Fibroblast of the aortic adventitia (primary cell): Measurements from ENCODE around the gene BAHCC1. TPM values are rescaled to one million over a fixed set of nuclear protein-coding genes. Genes with fewer than 3 reads are reported as not detected.

Experiments used
- DNase-seq: peaks from one replicate; pipeline ENCODE4 v3.0.0-alpha.2; 2010; ENCODE audit warnings: low read depth
- H3K4me3 ChIP-seq: 2 replicates; pipeline ENCODE4 v1.5.1; 2011; ENCODE audit warnings: low read depth, mild to moderate bottlenecking, control low read depth, low read length, moderate library complexity
- CTCF ChIP-seq: IDR thresholded peaks from 2 replicates; pipeline ENCODE4 v1.5.1; 2011; ENCODE audit warnings: mild to moderate bottlenecking, low read length, control low read depth, inconsistent platforms; ENCODE audit not compliant: insufficient read depth
- total RNA-seq: library from RNA; depleted of rRNA; stranded (reverse); fragments of >200 nt; gene quantifications from 2 replicates; pipeline ENCODE4 v1.2.3, GENCODE V29; 2012; ENCODE audit warnings: low replicate concordance

Gene BAHCC1
- total RNA-seq, 1 donor: 11.7 TPM

DNA sequence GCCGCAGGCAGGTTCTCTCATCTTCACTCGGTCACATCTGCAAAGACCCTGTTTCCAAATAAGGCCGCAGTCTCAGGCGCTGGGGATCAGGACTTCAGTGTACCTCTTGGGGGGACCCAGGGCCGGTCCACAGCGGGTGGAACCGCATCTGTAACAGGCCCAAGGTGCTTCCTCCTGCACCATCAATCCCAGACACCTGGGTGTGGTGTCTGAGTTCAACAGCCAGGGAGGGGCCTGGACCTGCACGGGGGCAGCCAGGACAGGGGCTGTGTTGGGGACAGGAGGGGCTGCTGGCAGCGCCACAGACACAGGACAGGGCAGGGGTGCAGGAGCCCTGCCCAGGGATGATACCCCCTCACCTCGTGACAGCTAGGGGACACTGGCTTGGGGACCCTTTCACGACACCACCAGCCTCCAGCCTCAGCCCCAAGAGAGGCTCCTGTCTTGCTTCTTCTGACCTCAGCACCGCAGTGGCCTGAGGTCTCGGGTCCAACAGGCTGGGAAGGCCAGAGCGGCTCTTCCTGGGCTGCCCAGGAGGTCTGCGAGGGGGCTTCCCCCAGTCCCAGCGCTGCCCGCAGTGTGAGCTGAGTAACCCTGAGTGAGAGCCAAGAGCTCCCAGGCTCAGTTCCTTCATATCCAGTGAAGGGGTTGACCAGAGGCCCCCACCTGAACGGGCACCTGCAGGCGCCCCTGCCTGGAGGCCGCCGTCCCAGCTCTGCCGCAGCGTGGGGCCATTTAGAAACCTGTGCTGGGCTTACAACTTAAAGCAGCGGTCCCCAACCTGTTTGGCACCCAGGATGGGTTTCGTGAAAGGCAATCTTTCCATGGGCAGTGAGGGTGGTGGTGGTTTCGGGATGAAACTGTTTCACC is 30.7 kb upstream of the BAHCC1 start:
- TF ChIP-seq CTCF: no peak
- DNase-seq: no peak
- H3K4me3 ChIP-seq: no peak overlapping the region

DNA sequence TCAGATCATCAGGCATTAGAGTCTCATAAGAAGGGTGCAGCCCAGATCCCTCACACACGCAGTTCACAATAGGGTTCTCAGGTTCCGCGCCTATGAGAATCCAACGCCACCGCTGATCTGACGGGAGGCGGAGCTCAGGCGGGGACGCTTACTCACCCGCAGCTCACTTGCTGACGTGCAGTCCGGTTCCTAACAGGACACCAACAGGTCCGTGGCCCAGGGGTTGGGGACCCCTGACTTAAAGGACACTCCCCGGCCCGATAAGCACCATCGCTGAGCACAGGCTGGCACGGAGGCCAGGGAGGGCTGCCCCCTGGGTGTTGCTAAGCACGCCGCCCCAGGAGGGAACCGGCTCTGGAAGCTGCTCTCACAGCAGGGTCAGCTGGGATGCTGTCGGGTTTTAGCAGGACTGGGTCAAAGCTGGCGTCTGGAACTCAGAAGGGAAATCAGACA is 30.1 kb upstream of the BAHCC1 start:
- peak; percentile 64 for DNase-seq
- H3K4me3 ChIP-seq: peak overlapping the region; percentile 37
- TF ChIP-seq CTCF: no peak

GRCh38 chr17:81365601-81366585 is 29.4 kb upstream of the BAHCC1 start:
- H3K4me3 ChIP-seq: no peak overlapping the region
- TF ChIP-seq CTCF: no peak
- DNase-seq: peak; percentile 84

DNA sequence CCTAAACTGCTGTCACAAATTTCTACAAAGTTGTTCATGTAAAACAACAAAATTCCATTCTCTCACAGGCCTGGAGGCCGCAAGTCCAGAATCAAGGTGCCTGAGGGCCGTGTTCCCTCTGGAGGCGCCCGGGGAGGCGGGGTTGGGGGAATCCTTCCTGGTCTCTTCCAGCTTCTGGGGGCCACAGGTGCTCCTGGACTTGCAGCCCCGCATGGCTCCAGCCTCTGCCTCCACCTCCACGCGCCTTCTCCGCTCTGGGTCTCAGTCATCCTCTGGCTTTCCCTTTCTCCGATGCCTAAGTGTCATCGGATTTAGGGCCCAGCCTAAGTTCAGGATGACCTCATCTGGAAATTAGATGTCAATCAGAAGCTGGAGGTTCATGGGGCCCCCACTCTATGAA is 28.6 kb upstream of the BAHCC1 start:
- no peak overlapping the region for H3K4me3 ChIP-seq
- DNase-seq: no peak
- no peak for TF ChIP-seq CTCF

DNA sequence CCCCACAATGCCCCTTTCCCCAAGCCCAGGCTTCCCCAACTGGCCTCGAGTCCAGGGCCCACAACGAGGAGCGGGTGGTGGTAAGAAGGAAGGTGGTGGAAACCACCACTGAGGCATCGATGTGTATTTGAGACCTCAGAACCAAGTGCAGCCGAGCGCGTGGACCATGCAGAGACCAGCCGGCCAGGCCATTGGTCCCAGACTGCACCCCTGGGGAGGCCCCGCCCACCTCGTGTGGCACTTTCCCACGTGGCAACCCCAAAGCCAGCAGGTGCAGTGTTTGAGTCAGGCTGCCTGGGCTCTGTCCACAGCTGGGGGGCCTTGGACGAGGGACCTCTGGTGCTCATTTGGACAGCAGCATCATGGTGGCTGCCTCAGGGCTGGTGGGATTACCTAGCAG is 28.1 kb upstream of the BAHCC1 start:
- DNase-seq: no peak
- no peak overlapping the region for H3K4me3 ChIP-seq
- no peak for TF ChIP-seq CTCF

DNA sequence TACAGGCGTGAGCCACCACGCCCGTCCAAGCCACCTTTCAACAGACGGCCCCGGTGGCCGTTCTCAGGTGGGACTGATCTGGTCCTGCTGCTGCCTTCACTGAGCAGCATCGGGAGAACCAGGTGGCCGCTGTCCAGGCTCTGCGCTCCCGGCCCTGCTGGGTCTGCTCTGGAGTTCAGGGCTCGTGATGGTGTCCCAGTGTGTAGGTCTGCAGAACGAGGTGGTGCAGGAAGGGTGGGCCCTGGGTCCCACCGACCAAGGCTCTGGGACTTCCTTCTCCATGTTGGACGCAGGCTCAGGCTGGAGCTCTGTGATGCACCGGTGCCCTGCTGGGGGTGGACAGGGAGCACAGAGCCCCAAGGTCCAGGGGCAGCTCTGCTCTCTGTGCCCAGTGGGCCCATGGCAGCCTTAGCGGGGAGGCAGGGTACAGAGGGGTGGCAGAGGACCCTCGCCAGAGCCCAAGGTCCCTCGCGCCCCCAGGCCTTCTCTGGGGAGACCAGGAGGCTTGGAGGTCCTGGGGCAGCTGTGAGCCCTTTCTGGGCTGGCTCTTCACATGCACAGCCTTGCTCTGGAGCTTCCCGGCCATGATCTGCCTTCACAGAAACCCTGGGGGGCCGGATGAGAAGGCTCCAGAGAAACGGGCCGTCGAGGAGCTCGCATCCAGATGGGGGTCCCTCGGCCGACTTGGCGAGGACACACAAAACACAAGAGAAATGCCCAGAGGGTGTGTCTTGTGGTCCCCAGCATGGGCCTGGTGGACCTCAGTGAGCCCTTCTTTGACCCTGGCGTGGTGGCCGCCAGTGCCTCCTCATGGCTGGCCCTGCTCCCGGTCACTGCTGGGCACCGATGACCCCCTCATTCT is 26.9 kb upstream of the BAHCC1 start:
- no peak for DNase-seq
- no peak for TF ChIP-seq CTCF
- H3K4me3 ChIP-seq: no peak overlapping the region
